H9 (cell line): ENCODE measurements around the gene MIS18A. TPM values are rescaled to one million over a fixed set of nuclear protein-coding genes. Genes with fewer than 3 reads are reported as not detected.

Experiments
- DNase-seq: peaks from one replicate; pipeline ENCODE4 v3.0.0-alpha.2; 2017
- H2AFZ ChIP-seq: one replicate; pipeline ENCODE4 v1.6.1; 2013; ENCODE audit warnings: mild to moderate bottlenecking, low read length, control low read depth, moderate library complexity
- H2AK5ac ChIP-seq: 2 replicates; pipeline ENCODE4 v1.6.1; 2013; ENCODE audit warnings: low read length, control low read depth, mixed read lengths; ENCODE audit not compliant: insufficient read length
- H2BK120ac ChIP-seq: one replicate; pipeline ENCODE4 v1.6.1; 2013; ENCODE audit warnings: low read depth, mild to moderate bottlenecking, low read length, control low read depth, inconsistent platforms; ENCODE audit not compliant: poor library complexity, severe bottlenecking
- H2BK12ac ChIP-seq: 2 replicates; pipeline ENCODE4 v1.6.1; 2013; ENCODE audit warnings: low read length, control low read depth, mixed read lengths, low read depth; ENCODE audit not compliant: insufficient read length
- H2BK15ac ChIP-seq: 2 replicates; pipeline ENCODE4 v1.6.1; 2013; ENCODE audit warnings: low read depth, low read length, control low read depth
- H2BK20ac ChIP-seq: one replicate; pipeline ENCODE4 v1.6.1; 2013; ENCODE audit warnings: low read depth, mild to moderate bottlenecking, low read length, control low read depth, inconsistent platforms; ENCODE audit not compliant: poor library complexity, severe bottlenecking
- H2BK5ac ChIP-seq: 2 replicates; pipeline ENCODE4 v1.6.1; 2013; ENCODE audit warnings: low read length, control low read depth, mixed read lengths; ENCODE audit not compliant: insufficient read length
- H3K14ac ChIP-seq: 2 replicates; pipeline ENCODE4 v1.6.1; 2013; ENCODE audit warnings: low read length, control low read depth; ENCODE audit not compliant: insufficient read depth
- H3K18ac ChIP-seq: 2 replicates; pipeline ENCODE4 v1.6.1; 2013; ENCODE audit warnings: low read depth, mild to moderate bottlenecking, mixed read lengths, low read length, control low read depth; ENCODE audit not compliant: insufficient read length
- H3K23ac ChIP-seq: 2 replicates; pipeline ENCODE4 v1.6.1; 2013; ENCODE audit warnings: low read length, control low read depth, mixed read lengths, low read depth; ENCODE audit not compliant: insufficient read length
- H3K23me2 ChIP-seq: 2 replicates; pipeline ENCODE4 v1.6.1; 2013; ENCODE audit warnings: low read depth, mild to moderate bottlenecking, mixed read lengths, low read length, control low read depth; ENCODE audit not compliant: insufficient read length, poor library complexity, severe bottlenecking
- H3K27ac ChIP-seq: 2 replicates; pipeline ENCODE4 v1.5.1; 2013; ENCODE audit warnings: low read length, control low read depth, mixed read lengths, low read depth; ENCODE audit not compliant: insufficient read length
- H3K27me3 ChIP-seq: 2 replicates; pipeline ENCODE4 v1.6.1; 2013; ENCODE audit warnings: low read length, control low read depth, inconsistent platforms; ENCODE audit not compliant: insufficient read depth
- H3K4ac ChIP-seq: 2 replicates; pipeline ENCODE4 v1.6.1; 2013; ENCODE audit warnings: low read depth, mild to moderate bottlenecking, control low read depth, inconsistent platforms, low read length, moderate library complexity
- H3K4me1 ChIP-seq: 2 replicates; pipeline ENCODE4 v1.6.1; 2013; ENCODE audit warnings: low read length, control low read depth, inconsistent platforms; ENCODE audit not compliant: insufficient read depth
- H3K4me2 ChIP-seq: 2 replicates; pipeline ENCODE4 v1.6.1; 2013; ENCODE audit warnings: low read length, control low read depth, mixed read lengths; ENCODE audit not compliant: insufficient read length, insufficient read depth
- H3K56ac ChIP-seq: 2 replicates; pipeline ENCODE4 v1.6.1; 2013; ENCODE audit warnings: low read depth, mild to moderate bottlenecking, mixed read lengths, low read length, control low read depth; ENCODE audit not compliant: insufficient read length
- H3K79me1 ChIP-seq: 2 replicates; pipeline ENCODE4 v1.6.1; 2013; ENCODE audit warnings: low read depth, mild to moderate bottlenecking, moderate library complexity, low read length, control low read depth, inconsistent platforms; ENCODE audit not compliant: insufficient read depth, poor library complexity, severe bottlenecking
- H3K79me2 ChIP-seq: 2 replicates; pipeline ENCODE4 v1.6.1; 2013; ENCODE audit warnings: low read length, control low read depth, inconsistent platforms; ENCODE audit not compliant: insufficient read depth
- H3K9ac ChIP-seq: 2 replicates; pipeline ENCODE4 v1.6.1; 2013; ENCODE audit warnings: low read length, control low read depth, mixed read lengths; ENCODE audit not compliant: insufficient read length; ENCODE audit errors: extremely low read depth
- H3K9me3 ChIP-seq: one replicate; pipeline ENCODE4 v1.6.1; 2013; ENCODE audit warnings: low read depth, low read length, inconsistent platforms; ENCODE audit not compliant: control insufficient read depth
- H3T11ph ChIP-seq: one replicate; pipeline ENCODE4 v1.6.1; 2013; ENCODE audit warnings: mild to moderate bottlenecking, low read length, control low read depth, inconsistent platforms
- H4K20me1 ChIP-seq: one replicate; pipeline ENCODE4 v1.6.1; 2013; ENCODE audit not compliant: control insufficient read depth, insufficient read length, insufficient read depth
- H4K5ac ChIP-seq: 2 replicates; pipeline ENCODE4 v1.6.1; 2013; ENCODE audit warnings: low read depth, mild to moderate bottlenecking, mixed read lengths, low read length, control low read depth; ENCODE audit not compliant: insufficient read length
- H4K8ac ChIP-seq: replicated peaks from 2 replicates; pipeline ENCODE4 v1.6.1; 2013; ENCODE audit warnings: low read length, control low read depth, mixed read lengths, low read depth; ENCODE audit not compliant: insufficient read length
- H4K91ac ChIP-seq: 2 replicates; pipeline ENCODE4 v1.6.1; 2013; ENCODE audit warnings: low read depth, mild to moderate bottlenecking, moderate library complexity, mixed read lengths, low read length, control low read depth; ENCODE audit not compliant: insufficient read length
- H3K27ac Mint-ChIP-seq, 3 experiments: 2 replicates in 2 of 3; 3 replicates in 1 of 3; pipeline ENCODE4 v1.8.0; 2020 to 2021; ENCODE audit warnings: mixed read lengths in 3 of 3, mild to moderate bottlenecking in 1 of 3, moderate library complexity in 1 of 3
- H3K27me3 Mint-ChIP-seq: 2 replicates; pipeline ENCODE4 v1.8.0; 2021; ENCODE audit warnings: low read depth, mild to moderate bottlenecking, moderate library complexity, mixed read lengths
- H3K36me3 Mint-ChIP-seq, 3 experiments: 2 replicates in 2 of 3; 3 replicates in 1 of 3; pipeline ENCODE4 v1.8.0; 2020 to 2021; ENCODE audit warnings: low read depth in 3 of 3, mixed read lengths in 3 of 3; ENCODE audit not compliant: insufficient read depth in 1 of 3
- H3K4me1 Mint-ChIP-seq, 2 experiments: 2 replicates each; pipeline ENCODE4 v1.8.0; 2020; ENCODE audit warnings: mixed read lengths in 2 of 2
- H3K4me3 Mint-ChIP-seq, 2 experiments: 2 replicates in 1 of 2; 3 replicates in 1 of 2; pipeline ENCODE4 v1.8.0; 2020 to 2021; ENCODE audit warnings: mild to moderate bottlenecking in 2 of 2, mixed read lengths in 2 of 2, moderate library complexity in 1 of 2
- H3K9me3 Mint-ChIP-seq, 2 experiments: 2 replicates in 1 of 2; 3 replicates in 1 of 2; pipeline ENCODE4 v1.8.0; 2020; ENCODE audit warnings: mild to moderate bottlenecking in 2 of 2, mixed read lengths in 2 of 2, moderate library complexity in 1 of 2
- CTCF ChIP-seq: fragments of 200-600 bp; sonication (generic); conservative IDR thresholded peaks from 3 replicates; pipeline ENCODE4 v1.8.0; 2021; ENCODE audit warnings: antibody characterized with exemption, mild to moderate bottlenecking
- WGBS: extraction: QIAGEN DNeasy Blood & Tissue Kit; methylation state at CpG from one replicate; pipeline ENCODE4 v1.1.7; 2013; ENCODE audit warnings: missing lambda C conversion rate, low lambda C conversion rate, mixed read lengths; ENCODE audit not compliant: insufficient read length; ENCODE audit errors: extremely low coverage; 5-methylcytosine and 5-hydroxymethylcytosine counted together
- total RNA-seq: library from RNA; stranded (reverse); gene quantifications from 2 replicates; pipeline ENCODE4 v1.2.1, GENCODE V29; 2021

MIS18A gene
- total RNA-seq, 1 experiment from 2014 or later, result 56.5 TPM

GRCh38 chr21:32314806-32315205 lies 36.0 kb upstream of the MIS18A start:
- no peak overlapping the region for H3K9ac ChIP-seq
- no peak overlapping the region for H2BK5ac ChIP-seq
- no peak overlapping the region for H4K91ac ChIP-seq
- H2BK120ac ChIP-seq, result no peak overlapping the region
- H3K79me1 ChIP-seq, result no peaks in the 10 kb centered on the region
- no peaks in the 10 kb centered on the region for H3K9me3 Mint-ChIP-seq
- no peaks in the 10 kb centered on the region for H3K79me2 ChIP-seq
- peaks cover 17 to 73% (median 50%) of the 10 kb centered on the region in 3 experiments for H3K36me3 Mint-ChIP-seq
- H3K9me3 ChIP-seq, result no peaks in the 10 kb centered on the region
- no peaks in the 10 kb centered on the region for H3K4me1 ChIP-seq
- no peaks in the 10 kb centered on the region for H3K27me3 Mint-ChIP-seq
- H3K27ac ChIP-seq, result no peak overlapping the region
- TF ChIP-seq CTCF, result no peak
- H3K4me1 Mint-ChIP-seq, result no peaks in the 10 kb centered on the region
- H2BK20ac ChIP-seq, result no peak overlapping the region
- no peaks in the 10 kb centered on the region for H3K23me2 ChIP-seq
- no peak overlapping the region for H3K4ac ChIP-seq
- H4K5ac ChIP-seq, result no peak overlapping the region
- H2AK5ac ChIP-seq, result no peak overlapping the region
- no peak overlapping the region for H3K23ac ChIP-seq
- H2BK12ac ChIP-seq, result no peak overlapping the region
- DNase-seq, result no peak
- H3K4me3 Mint-ChIP-seq, result no peak overlapping the region
- no peak overlapping the region for H3K18ac ChIP-seq
- no peak overlapping the region for H3K14ac ChIP-seq
- H3K27ac Mint-ChIP-seq, result no peak overlapping the region
- no peaks in the 10 kb centered on the region for H4K20me1 ChIP-seq
- no peak overlapping the region for H3K4me2 ChIP-seq
- no peak overlapping the region for H2AFZ ChIP-seq
- H3K27me3 ChIP-seq, result no peaks in the 10 kb centered on the region
- WGBS, result no CpG with 5 or more reads among the region's 16 CpGs
- H3K56ac ChIP-seq, result no peak overlapping the region
- no peak overlapping the region for H3T11ph ChIP-seq
- H4K8ac ChIP-seq, result no peak overlapping the region
- no peak overlapping the region for H2BK15ac ChIP-seq
